HepG2 (cell line): ENCODE results near the gene COL27A1.

Experiments
- HNRNPUL1 ChIP-seq: fragments of 200-400 bp; formaldehyde crosslinking; IDR thresholded peaks from 2 replicates; pipeline ENCODE4 v1.6.1; 2017; ENCODE audit warnings: low read depth, mild to moderate bottlenecking, low read length, moderate library complexity
- PITX1 ChIP-seq: sonication (generic); formaldehyde crosslinking; IDR thresholded peaks from 2 replicates; pipeline ENCODE4 v1.5.1; 2020; ENCODE audit warnings: mild to moderate bottlenecking, missing genetic modification reagents

DNA sequence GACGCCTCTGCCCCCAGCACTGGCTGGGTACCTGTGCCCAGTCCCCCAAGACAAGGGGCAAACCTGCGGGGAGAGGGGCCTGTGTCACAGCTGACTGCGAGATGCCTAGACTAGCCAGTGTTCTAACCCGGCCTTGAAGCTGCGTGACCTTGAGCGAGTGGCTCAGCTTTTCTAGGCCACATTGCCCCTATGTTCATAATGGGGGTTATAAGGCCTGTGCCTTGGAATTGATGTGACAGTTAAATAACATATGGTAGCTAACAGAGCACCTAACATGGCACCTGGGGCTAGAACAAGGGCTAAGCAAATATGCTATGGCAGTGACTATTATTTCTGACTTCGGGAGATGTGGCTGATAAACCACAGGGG is 22.8 kb upstream of the COL27A1 start:
- TF ChIP-seq HNRNPUL1 (no peak), PITX1 (CRISPR knock-in tag) (no peak)
